Activated CD8-positive, alpha-beta memory T cell treated with anti-CD3 and anti-CD28 coated beads, Interleukin-2, amount 50 U/mL, for 1 hour (primary cell): ENCODE data around the gene CRYAA.
"Not testable (repeated sequence)": the region's sequence is repeated elsewhere in the genome, so short reads cannot be mapped to it uniquely, and the experiment has no call there.

Source experiments
- DNase-seq: peaks from one replicate; pipeline ENCODE4 v3.0.0-alpha.2; 2020; ENCODE audit errors: extremely low read depth

CRYAA gene

GRCh38 chr21:43168708-43169107 lies at the start of gene CRYAA:
Gene CRYAA (plus strand): TSS chr21:43169008. CDS start chr21:43169100, 92 bp downstream.
- not testable (repeated sequence) for DNase-seq

GRCh38 chr21:43130094-43130493 lies 38.7 kb upstream of the CRYAA start:
- not testable (repeated sequence) for DNase-seq

- DNase-seq: not testable (repeated sequence)
These were observed 34.3 kb upstream of the CRYAA start for GRCh38 chr21:43134520-43134919.

- not testable (repeated sequence) for DNase-seq
These were observed 29.9 kb upstream of the CRYAA start for GRCh38 chr21:43138944-43139343.

- not testable (repeated sequence) for DNase-seq
These were observed 27.4 kb upstream of the CRYAA start for GRCh38 chr21:43141407-43141806.

GRCh38 chr21:43146637-43147036 lies 22.2 kb upstream of the CRYAA start:
- not testable (repeated sequence) for DNase-seq

GRCh38 chr21:43147999-43148398 lies 20.8 kb upstream of the CRYAA start:
- not testable (repeated sequence) for DNase-seq

GRCh38 chr21:43149344-43149743 lies 19.5 kb upstream of the CRYAA start:
- not testable (repeated sequence) for DNase-seq

- DNase-seq: not testable (repeated sequence)
These were observed 15.2 kb upstream of the CRYAA start for GRCh38 chr21:43153601-43154000.

GRCh38 chr21:43159279-43160175 lies 9.3 kb upstream of the CRYAA start:
- not testable (repeated sequence) for DNase-seq

GRCh38 chr21:43161826-43162707 lies 6.7 kb upstream of the CRYAA start:
- not testable (repeated sequence) for DNase-seq

- DNase-seq: not testable (repeated sequence)
These were observed 6.1 kb upstream of the CRYAA start for GRCh38 chr21:43162708-43163205.

- not testable (repeated sequence) for DNase-seq
These were observed 4.0 kb upstream of the CRYAA start for GRCh38 chr21:43164823-43165222.

GRCh38 chr21:43165734-43166133 lies 3.1 kb upstream of the CRYAA start:
- DNase-seq: not testable (repeated sequence)

GRCh38 chr21:43169230-43169886 lies 550 bp downstream of the CRYAA start:
- DNase-seq: not testable (repeated sequence)

- DNase-seq: not testable (repeated sequence)
These were observed 1.1 kb downstream of the CRYAA start for GRCh38 chr21:43169891-43170290.

GRCh38 chr21:43172812-43173211 lies 4.0 kb downstream of the CRYAA start:
- not testable (repeated sequence) for DNase-seq

GRCh38 chr21:43173438-43173837 lies 4.6 kb downstream of the CRYAA start:
- not testable (repeated sequence) for DNase-seq

GRCh38 chr21:43173930-43174329 lies 5.1 kb downstream of the CRYAA start:
- not testable (repeated sequence) for DNase-seq

- not testable (repeated sequence) for DNase-seq
These were observed 6.2 kb downstream of the CRYAA start for GRCh38 chr21:43174998-43175397.

GRCh38 chr21:43176621-43177020 lies 7.8 kb downstream of the CRYAA start:
- DNase-seq: not testable (repeated sequence)
